ENCODE data around the gene LYRM1.

Gene LYRM1

GRCh38 chr16:20873331-20873730 lies 27.2 kb upstream of the LYRM1 start:
- DNase-seq = no peak

DNA sequence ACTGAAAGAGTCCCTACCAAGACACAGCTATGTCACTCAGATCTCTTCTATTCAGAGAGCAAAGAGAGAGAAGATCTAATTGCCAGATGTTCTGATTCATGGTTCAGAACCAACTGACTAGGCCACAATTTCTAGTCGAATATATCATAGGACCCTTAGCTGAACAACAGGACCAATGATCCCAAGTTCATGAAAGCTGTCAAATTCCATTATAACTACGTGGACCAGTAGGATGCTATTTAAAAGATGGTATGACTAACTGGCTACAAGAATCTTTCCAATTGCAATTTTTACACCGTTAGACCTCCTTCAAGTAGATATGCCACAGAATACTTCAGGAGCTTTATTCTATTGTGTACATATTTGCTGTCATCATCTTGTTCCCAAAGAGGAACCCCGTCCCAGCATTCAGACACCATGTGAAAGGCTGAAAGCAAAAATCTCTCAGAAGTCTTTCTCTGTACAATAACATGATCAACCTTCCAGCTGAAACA lies 26.4 kb upstream of the LYRM1 start:
- DNase-seq = no peak

DNA sequence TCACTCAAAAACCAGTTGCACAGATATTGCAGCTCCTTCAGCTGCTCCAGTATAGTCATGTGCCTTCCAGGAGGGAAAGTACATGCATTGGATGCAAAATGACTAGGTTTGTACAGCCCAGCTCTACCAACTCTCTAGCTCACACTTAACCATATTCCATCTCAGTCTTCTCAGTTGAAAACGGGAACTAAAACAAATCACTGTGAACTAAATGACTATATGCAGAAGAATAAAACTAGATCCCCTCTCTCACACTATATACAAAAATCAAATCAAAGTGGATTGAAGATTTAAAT lies 25.3 kb upstream of the LYRM1 start:
- no peak for DNase-seq

- no peak for DNase-seq
Measured at GRCh38 chr16:20878682-20879147, 21.9 kb upstream of the LYRM1 start.

GRCh38 chr16:20879175-20880040 lies 21.2 kb upstream of the LYRM1 start:
- DNase-seq = no peak

- no peak for DNase-seq
Measured at GRCh38 chr16:20880867-20881502, 19.6 kb upstream of the LYRM1 start.

GRCh38 chr16:20881503-20881878 lies 19.1 kb upstream of the LYRM1 start:
- DNase-seq = no peak

- no peak for DNase-seq
Measured at GRCh38 chr16:20883554-20884239, 16.9 kb upstream of the LYRM1 start.

GRCh38 chr16:20884240-20884556 lies 16.4 kb upstream of the LYRM1 start:
- DNase-seq = no peak

DNA sequence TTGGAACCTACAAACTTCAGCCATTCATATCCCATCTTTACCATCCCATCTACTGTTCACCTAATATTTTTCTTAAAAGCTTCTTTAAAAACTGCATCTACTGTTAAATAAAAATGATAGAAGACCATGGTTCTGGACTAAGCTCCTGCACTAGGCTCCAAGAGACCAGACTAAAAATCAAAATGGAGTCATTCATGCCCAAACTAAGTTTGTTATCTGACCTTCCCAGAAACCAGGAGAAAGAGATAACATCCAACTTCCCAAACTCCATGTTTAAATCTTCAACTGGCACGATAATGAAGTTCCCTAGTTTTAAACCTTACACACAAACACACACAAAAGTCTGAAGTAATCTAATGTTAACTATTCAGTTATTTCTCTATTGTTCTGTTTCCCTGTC lies 14.3 kb upstream of the LYRM1 start:
- DNase-seq = no peak

- no peak for DNase-seq
Measured at GRCh38 chr16:20887207-20887606, 13.4 kb upstream of the LYRM1 start.

DNA sequence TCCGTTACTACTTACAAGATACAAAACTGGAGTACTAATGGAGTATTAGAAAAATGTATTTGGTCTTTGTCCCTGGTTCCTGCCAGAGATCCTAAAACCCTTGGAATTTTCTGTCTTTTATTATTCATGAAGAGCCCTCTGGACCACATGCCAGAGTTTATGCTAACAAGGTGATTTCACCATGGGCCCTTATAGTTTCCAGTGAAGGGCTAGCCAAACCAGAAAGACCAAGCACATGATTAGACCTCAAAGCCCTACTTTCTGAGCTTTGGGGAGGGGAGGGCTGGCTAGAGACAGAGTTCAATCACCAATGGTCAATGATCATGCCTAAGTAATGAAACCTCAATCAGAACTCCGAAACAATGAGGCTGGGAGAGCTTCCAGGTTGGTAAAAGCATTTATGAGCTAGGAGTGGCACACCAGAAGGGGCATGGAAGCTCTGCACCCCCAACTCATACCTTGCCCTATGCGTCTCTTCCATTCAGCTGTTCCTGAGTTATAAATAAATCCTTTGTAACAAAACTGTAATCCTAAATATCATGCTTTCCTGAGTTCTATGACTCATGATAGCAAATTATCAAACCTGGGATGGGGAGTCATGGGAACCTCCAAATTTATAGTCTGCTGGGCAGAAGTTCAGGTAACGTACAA lies 10.8 kb upstream of the LYRM1 start:
- DNase-seq = no peak

DNA sequence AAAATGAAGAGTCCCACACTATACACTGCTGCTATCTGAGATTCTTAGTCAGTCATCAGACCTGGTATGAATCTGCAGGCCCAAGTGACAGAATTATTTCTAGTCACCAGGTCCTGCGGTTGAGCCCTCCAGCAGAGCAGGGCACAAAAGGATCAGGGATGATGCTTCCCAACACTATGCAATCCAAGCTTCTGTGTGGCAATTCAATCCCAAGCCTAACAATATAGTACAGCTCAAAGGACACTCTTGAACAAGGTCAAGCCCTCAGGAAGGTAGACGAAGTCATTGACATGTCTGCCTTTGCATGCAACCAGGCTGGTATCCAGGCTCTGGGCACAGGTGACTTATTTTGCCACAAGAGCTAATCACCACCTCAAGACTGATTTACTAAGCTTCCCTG lies 6.2 kb upstream of the LYRM1 start:
- no peak for DNase-seq

DNA sequence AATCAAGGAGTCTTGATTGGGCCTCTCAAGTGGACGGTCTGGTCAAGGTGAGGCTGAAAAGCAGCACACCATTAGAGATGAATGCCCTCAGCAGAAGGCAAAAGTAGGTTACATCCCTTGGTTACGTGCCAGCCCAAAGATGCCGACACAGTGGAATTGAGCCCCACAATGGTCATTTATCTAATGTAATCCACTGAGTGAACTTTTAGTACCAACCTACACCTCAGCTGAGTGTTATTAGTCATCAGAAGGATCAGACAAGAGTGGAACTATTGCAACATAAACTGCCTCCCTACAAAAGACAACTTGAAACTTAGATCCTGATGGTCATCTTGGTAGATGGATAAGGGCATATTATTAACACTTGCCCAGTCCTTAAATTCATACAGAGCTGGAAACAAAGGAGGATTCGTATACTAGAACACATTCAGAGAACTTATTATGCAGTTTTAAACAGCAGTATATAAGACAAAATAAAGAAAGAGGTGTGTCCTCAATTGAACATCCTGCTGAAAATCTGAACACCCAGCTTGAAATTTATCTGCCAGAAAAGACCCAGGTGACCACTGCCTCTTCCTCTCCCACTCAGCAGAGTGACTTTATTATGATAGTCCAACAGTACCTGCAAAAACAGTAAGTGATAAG lies 3.2 kb upstream of the LYRM1 start:
- DNase-seq = no peak

DNA sequence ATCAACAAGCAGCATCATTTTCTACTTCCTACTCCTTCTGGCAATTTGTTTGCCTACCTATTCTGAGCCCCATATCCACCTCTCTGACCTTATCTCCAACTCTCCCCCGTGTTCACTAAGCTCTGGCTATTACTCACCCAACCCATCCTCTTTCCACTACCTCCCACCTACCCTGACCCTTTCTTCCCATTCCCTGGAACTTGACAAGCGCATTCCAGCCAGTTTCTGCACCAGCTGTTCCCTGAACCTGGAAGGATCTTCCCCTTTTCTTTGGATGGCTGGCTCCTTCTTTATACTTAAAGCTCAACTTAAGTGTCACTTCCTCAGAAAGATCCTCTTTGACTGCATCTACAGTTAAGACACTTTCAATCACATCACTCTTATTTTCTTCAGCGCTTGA lies 2.6 kb upstream of the LYRM1 start:
- no peak for DNase-seq

GRCh38 chr16:20899071-20899470 lies 1.5 kb upstream of the LYRM1 start:
- no peak for DNase-seq

DNA sequence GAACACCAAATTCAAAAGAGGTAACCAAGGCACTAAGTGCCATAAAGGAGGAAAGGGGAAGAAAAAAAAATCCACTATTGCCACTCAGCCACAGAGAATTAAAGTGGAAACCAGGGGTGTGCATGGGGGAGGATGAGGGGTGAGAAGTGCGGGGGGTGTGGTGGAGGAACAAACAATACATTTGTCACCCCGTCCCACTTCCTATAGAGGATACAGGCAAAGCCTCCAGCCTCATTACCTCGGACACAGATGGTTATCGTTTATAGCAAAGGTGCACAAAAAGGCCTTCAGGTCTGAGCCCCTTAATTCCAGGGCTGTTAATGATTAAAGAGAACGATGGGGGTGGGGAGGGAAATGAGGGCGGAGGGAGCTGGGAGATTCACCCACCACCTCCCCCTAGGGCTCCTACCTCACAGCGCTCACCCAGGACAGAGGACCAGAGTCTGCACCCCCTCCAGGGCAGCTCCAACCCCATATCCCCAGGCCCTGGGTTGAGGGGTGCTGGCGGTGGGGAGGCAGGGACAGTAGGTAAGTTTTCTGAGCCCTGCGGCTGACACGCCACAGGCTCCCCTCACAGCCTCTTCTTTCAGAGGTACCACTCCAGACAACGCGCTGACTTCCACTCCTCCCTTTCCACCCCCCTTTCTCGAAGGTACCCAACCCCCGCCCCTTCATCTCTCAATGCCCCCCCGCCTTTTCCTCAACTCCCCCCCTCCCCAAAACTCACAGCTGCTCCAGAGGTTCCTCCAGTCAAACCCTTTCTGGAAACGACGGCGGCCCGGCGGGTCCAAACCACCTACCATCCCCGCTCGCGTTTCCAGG lies 883 bp upstream of the LYRM1 start:
- peak in 1 of 6 experiments; percentile 36 for DNase-seq

DNA sequence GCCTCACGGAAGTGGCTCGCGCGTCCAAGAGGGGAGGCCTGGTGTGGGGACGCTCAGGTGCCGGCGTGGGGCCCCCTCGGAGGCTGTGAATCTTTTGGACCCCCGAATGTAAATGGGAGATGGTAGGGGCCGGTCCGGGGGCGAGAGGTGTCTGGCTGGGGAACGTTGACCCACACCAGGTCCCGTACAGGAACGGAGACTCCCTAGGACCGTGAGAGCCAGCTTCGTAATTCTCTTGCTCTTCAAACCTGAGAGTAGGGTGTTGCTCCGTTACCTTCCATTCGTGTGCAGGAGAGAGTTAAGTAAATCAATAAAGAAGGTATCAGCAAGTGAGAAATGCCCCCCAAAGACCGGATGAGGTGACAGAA lies 481 bp downstream of the LYRM1 start:
- DNase-seq = peak in 2 of 6 experiments; percentile 35 to 39

DNA sequence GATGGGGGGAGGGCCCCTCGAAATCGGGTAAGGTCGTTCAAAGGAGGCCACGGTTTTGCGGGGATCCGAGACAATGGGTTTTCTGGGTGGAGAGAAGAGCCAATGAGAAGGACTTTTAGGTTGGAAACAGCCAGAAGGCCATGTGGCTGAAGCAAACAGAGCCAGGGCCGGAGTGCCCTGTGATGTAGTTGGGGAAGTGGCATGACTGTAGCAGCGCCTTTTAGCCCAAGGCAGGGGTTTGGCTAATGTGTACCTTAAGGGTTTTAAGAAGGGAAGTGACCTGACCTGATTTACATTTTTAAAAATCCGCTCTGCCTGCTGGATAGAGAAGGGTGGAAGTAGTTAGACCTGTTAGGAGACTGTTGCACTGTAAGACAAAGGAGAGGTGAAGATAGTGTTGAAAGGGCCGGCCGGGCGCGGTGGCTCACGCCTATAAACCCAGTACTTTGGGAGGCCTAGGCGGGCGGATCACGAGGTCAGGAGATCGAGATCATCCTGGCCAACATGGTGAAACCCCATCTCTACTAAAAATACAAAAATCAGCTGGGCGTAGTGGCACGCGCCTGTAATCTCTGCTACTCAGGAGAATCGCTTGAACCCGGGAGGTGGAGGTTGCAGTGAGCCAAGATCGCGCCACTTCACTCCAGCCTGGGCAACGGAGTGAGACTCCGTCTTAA lies 1.0 kb downstream of the LYRM1 start:
- DNase-seq = peak in 1 of 6 experiments; percentile 39

GRCh38 chr16:20902426-20902825 lies 1.9 kb downstream of the LYRM1 start:
- no peak for DNase-seq

- no peak for DNase-seq
Measured at GRCh38 chr16:20903116-20903898, 2.7 kb downstream of the LYRM1 start.
